ENCODE measurements around the gene ARHGEF10L. TPM values are rescaled to one million over a fixed set of nuclear protein-coding genes. Genes with fewer than 3 reads are reported as not detected.
A peak's percentile ranks its signal among the peaks of the same experiment; 100 is the strongest.

The ARHGEF10L gene
- total RNA-seq, 2 donors from 2014 or later: 226 to 301 TPM

DNA sequence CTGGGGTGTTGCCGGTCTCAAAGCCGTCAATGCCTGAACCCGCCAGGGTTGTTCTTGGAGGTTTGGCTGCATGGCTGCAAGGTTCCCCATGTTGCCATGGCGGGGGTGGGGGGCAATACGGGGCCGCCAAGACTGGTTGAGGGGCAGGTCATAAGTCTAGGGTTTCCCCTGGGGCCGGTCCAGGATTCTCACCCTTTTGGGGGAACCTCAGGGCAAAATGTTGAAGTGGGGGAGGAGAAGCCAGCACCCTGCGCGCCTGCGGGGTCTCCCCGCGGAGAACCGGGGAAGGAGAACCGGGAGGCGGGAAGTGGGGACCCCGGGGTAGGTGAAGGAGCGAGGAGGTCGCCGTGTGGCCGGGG, 401 bp upstream of the ARHGEF10L start:
- TF ChIP-seq, protein P1, sequence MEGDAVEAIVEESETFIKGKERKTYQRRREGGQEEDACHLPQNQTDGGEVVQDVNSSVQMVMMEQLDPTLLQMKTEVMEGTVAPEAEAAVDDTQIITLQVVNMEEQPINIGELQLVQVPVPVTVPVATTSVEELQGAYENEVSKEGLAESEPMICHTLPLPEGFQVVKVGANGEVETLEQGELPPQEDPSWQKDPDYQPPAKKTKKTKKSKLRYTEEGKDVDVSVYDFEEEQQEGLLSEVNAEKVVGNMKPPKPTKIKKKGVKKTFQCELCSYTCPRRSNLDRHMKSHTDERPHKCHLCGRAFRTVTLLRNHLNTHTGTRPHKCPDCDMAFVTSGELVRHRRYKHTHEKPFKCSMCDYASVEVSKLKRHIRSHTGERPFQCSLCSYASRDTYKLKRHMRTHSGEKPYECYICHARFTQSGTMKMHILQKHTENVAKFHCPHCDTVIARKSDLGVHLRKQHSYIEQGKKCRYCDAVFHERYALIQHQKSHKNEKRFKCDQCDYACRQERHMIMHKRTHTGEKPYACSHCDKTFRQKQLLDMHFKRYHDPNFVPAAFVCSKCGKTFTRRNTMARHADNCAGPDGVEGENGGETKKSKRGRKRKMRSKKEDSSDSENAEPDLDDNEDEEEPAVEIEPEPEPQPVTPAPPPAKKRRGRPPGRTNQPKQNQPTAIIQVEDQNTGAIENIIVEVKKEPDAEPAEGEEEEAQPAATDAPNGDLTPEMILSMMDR (IDR thresholded peaks at IDR 0.05): no peak
- H3K4me1 ChIP-seq (ENCODE audit: control insufficient read depth in 1 of 2, low read depth in 2 of 2): peaks cover 27 to 67% of the 10 kb centered on the region in 2 donors
- ATAC-seq (ENCODE audit: insufficient number of reproducible peaks, low FRiP score, low read depth): no peak

GRCh38 chr1:17540255-17541001, 930 bp downstream of the ARHGEF10L start:
- no peak for DNase-seq (ENCODE audit: low spot score)
- H3K4me1 ChIP-seq (ENCODE audit: control insufficient read depth in 1 of 2, low read depth in 2 of 2): peaks cover 35 to 76% of the 10 kb centered on the region in 2 donors

More for the DNA sequence above, 401 bp upstream of the ARHGEF10L start:
- peak overlapping the region; percentile 98 to 99 for H3K27ac ChIP-seq
- H3K36me3 ChIP-seq: no peaks in the 10 kb centered on the region
- H3K4me3 ChIP-seq: peak overlapping the region; percentile 79
- no peak for DNase-seq (ENCODE audit: low spot score)
- no peaks in the 10 kb centered on the region for H3K27me3 ChIP-seq (replicated peaks; ENCODE audit: insufficient read depth)
- no peaks in the 10 kb centered on the region for H3K9me3 ChIP-seq

GRCh38 chr1:17542645-17543044, 3.1 kb downstream of the ARHGEF10L start:
- ATAC-seq (ENCODE audit: insufficient number of reproducible peaks, low FRiP score, low read depth): no peak
- no peak for DNase-seq (ENCODE audit: low spot score)
- no peaks in the 10 kb centered on the region for H3K36me3 ChIP-seq
- H3K27ac ChIP-seq: peak overlapping the region; percentile 79 to 99
- TF ChIP-seq, protein P1 (IDR thresholded peaks at IDR 0.05): no peak
- H3K4me3 ChIP-seq: peak overlapping the region; percentile 79
- H3K9me3 ChIP-seq: no peaks in the 10 kb centered on the region
- peaks cover 54 to 82% of the 10 kb centered on the region in 2 donors for H3K4me1 ChIP-seq (ENCODE audit: control insufficient read depth in 1 of 2, low read depth in 2 of 2)
- no peaks in the 10 kb centered on the region for H3K27me3 ChIP-seq (replicated peaks; ENCODE audit: insufficient read depth)

More at GRCh38 chr1:17540255-17541001, 930 bp downstream of the ARHGEF10L start:
- Histone ChIP-seq H3K9me3 (no peaks in the 10 kb centered on the region), H3K27me3 (replicated peaks; ENCODE audit: insufficient read depth) (no peaks in the 10 kb centered on the region), H3K4me3 (peak overlapping the region; percentile 79), H3K27ac (peak overlapping the region; percentile 98 to 99), H3K36me3 (no peaks in the 10 kb centered on the region)
- TF ChIP-seq, protein P1 (IDR thresholded peaks at IDR 0.05): no peak
- no peak for ATAC-seq (ENCODE audit: insufficient number of reproducible peaks, low FRiP score, low read depth)

DNA sequence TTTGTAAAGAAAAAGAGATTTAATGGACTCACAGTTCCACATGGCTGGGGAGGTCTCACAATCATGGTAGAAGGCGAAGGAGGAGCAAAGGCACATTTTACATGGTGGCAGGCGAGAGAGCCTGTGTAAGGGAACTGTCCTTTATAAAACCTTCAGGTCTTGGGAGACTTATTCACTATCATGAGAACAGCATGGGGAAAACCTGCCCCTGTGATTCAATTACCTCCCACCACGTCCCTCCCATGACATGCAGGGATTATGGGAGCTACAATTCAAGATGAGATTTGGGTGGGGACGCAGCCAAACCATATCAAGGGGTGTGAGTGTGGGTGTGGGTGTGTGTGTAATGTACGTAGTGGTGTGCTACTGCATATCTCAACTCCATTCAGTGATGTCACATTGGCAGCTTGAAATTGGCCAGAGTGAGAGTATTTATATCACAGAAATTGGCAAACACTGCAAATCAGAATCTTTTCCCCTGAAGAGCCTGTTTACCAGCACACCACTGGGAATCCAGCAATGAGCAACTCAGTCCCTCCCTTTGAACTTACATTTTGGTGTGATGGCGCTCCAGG, 5.4 kb downstream of the ARHGEF10L start:
- Histone ChIP-seq H3K27me3 (replicated peaks; ENCODE audit: insufficient read depth) (no peaks in the 10 kb centered on the region), H3K27ac (peak overlapping the region; percentile 79 to 99), H3K4me3 (peak overlapping the region; percentile 32), H3K4me1 (ENCODE audit: control insufficient read depth in 1 of 2, low read depth in 2 of 2) (peaks cover 53 to 87% of the 10 kb centered on the region in 2 donors), H3K9me3 (no peaks in the 10 kb centered on the region), H3K36me3 (no peaks in the 10 kb centered on the region)
- ATAC-seq (ENCODE audit: insufficient number of reproducible peaks, low FRiP score, low read depth) (no peak), DNase-seq (ENCODE audit: low spot score) (no peak)
- TF ChIP-seq, protein P1 (IDR thresholded peaks at IDR 0.05): no peak

- DNase-seq (ENCODE audit: low spot score) (no peak), ATAC-seq (ENCODE audit: insufficient number of reproducible peaks, low FRiP score, low read depth) (peak; percentile 57)
- Histone ChIP-seq H3K9me3 (no peaks in the 10 kb centered on the region), H3K4me3 (peak overlapping the region; percentile 32), H3K27me3 (replicated peaks; ENCODE audit: insufficient read depth) (no peaks in the 10 kb centered on the region), H3K36me3 (no peaks in the 10 kb centered on the region), H3K27ac (peak overlapping the region; percentile 79 to 99), H3K4me1 (ENCODE audit: control insufficient read depth in 1 of 2, low read depth in 2 of 2) (peaks cover 57 to 92% of the 10 kb centered on the region in 2 donors)
- TF ChIP-seq, protein P1 (IDR thresholded peaks at IDR 0.05): no peak
These were observed 5.9 kb downstream of the ARHGEF10L start for GRCh38 chr1:17545356-17545755.

All from thoracic aorta (tissue), 2 donors.